Endometrial microvascular endothelial cells (primary cell): ENCODE data around the gene RRAGC. TPM values are rescaled to one million over a fixed set of nuclear protein-coding genes. Genes with fewer than 3 reads are reported as not detected.

Source experiments
- in situ Hi-C: cut with HindIII; loops from 2 replicates; pipeline ENCODE4 v1.10.0; 2017; ENCODE audit warnings: low sequenced_read_pairs, low pct_unique_long_range_greater_than_20kb; ENCODE audit errors: inconsistent ontology term
- total RNA-seq: library from RNA; depleted of rRNA; stranded (reverse); fragments of >200 nt; gene quantifications from one replicate; pipeline ENCODE4 v1.2.3, GENCODE V29; 2015; ENCODE audit errors: inconsistent ontology term

The RRAGC gene
- total RNA-seq, 1 donor from 2014 or later: 20.5 TPM

DNA sequence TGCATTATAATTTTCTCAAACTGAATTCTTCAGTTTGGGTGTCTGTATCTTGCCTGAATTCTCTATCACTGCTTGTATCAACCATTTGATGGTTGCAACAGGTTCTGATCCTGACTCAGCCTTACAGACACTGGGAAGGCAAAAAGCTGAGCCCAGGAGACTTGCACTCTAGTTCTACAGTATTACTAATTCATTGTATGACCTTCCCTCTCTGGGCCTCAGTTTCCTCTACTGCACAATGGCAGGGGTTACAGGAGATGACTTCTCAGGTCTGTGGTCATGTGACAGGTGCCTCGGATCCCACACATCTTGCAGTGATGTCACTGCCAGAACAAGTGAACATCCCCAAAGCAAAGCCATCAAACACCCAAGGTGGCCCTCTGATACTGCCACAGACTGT is 38.7 kb downstream of the RRAGC start:
- in situ Hi-C loops: loop anchor here (25.0 kb wide), 1 partner anchor 784 kb away; the partner anchor contains the start of gene POU3F1

DNA sequence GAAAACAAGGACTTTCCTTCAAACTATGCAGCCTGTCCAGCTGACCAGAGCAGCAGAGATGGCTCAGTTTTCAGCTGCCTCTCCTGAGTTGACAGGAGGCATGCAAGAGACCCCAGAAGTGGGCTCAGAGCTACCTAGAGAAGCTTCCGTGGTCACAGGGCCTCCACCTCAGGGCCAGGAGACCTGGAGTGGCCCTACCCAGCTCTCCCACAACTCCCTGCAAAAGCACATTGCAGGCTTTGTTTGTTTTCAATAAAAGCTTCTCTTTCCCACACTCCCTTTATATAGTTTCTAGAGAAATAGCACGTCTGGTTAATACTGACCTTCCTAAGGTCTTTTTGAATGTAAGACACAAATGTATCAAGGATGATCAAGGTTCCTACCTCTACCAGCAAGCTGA is 40.1 kb downstream of the RRAGC start:
- in situ Hi-C loops: loop anchor here (25.0 kb wide), 1 partner anchor 782 kb away; the partner anchor contains the start of gene POU3F1

DNA sequence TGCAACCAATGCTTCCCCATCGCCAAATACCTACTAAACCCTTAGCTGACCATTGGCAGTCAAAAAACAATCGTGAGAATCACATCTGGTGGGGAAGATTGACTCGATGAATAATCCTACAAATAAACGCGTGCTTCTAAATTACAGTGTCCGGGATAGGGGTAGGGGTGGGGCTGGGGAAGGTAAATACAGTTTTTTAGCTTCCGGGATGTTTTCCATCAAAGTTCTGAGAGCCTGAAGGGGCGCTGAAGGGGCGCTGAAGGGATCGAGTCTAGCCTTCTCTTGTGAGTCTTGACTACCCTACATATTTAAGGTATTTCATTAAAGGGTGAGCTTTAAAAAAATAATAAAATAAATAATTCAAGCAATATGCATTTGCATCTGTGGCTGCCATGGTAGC is 40.5 kb downstream of the RRAGC start:
- in situ Hi-C loops: loop anchor here (25.0 kb wide), 1 partner anchor 782 kb away; the partner anchor contains the start of gene POU3F1

DNA sequence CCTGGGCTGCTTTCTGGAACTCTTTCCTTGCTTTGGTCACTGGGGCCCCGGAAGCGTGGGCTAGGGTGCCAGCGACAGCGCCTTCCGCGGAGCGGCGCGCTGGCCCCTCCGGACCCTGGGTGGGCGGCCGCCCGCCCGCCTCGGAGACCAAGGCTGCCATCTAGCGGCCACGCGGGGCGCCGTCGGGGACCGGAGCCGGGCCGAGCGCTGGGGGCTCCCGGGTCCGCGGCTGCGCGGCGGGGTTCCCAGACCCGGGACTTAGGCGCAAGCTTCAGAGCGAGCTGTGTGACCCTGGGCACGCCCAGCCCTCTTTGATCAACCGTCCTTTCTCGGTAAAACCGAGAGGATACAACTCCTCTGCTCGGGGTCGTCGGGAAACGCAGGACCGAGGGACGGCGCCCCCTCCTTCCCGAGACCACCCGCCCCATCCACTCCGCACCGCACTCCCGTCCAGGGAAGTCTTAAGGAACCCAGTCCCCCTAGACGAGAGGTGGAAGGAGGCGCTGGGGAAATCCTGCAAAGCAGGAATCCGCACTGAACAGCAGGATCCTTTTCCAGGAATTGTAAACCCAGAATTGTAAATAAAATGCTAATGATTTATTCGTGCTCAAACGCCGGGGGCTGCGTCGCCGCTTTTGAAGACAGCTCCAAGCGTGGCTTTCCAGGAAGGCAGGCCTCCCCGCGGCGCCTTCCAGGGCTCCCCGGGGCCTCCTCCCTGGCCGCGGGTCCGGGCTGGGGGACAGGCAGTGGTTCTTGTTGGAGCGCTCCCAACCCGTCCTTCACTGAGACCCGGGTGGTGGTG is 41.2 kb downstream of the RRAGC start:
- in situ Hi-C loops: loop anchor here (25.0 kb wide), 1 partner anchor 781 kb away; the partner anchor contains the start of gene POU3F1

DNA sequence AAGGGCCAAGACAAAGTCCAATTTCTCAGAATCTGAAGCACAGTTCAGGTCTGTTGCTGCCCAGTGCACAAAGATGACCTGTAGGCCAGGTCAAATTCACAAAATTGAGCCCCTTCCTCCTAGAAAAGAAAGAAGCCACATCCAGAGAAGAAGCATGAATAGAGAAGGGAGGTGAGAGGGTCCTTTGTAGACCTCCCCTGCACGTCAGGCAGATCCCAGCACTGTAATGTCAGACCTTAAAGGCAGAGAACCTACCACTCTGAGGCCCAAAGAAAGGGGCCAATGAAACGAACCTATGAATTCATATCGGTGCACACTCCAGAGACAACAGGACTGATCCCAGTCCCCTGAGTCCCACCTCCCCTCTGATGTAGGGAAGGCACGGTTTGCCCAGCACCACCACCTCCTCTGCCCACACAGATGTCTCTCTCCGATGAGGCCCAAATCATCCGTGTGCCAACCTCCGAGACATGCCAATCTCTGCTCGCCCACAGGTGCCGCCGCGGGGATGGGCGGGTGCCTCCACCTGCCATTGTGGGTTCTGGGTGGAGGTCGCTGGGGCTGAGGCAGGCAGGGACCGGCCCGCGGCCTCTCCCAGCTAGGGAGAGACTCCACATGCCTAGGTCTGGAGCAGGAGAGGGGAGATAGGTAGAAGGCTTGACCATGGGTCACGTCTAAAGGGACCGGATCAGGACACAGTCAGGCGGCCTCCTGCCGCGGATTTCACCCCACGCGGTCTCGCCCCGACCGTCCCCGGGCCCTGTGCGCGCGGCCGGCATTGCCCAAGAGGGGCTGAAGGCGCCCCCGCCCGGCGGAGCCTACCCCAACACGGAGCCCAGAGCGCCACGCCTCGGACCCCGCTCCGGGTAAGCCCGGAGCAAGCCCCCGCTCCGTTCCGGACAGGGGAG is 42.1 kb downstream of the RRAGC start:
- in situ Hi-C loops: loop anchor here (25.0 kb wide), 1 partner anchor 780 kb away; the partner anchor contains the start of gene POU3F1

DNA sequence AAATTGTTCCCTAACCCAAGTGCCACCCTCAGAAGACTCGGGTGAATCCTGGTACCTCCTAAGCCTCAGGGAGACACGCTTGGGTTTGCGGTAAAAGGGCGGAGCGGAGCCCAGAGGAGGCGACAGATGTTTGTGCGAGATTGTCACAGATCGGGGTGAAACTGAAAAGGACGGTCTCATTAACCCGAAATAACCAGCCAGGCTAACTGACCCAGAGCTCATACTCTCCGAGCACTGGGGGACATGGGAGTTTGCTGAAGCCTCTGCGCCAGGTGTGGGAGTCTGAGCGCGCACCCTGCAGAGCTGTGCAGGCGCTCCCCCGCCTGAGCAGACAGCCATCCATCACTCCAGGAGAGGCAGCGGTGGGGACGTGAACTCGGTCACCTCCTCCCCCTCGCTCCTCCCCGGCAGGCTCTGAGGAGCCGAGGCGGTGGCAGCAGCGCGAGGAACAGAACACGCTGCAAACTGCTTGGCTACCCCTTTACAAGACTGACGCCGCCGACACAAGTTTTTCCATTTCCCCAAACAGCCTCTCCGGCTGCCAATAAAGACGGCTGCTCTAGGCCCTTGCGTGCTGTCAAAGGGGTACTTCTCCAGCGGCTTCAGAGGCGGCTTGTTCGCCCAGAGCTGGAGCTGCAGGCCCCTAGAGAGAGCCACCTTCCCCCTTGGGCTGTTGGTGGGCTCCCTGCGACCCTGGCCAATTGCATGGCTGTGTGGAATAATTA is 43.5 kb downstream of the RRAGC start:
- in situ Hi-C loops: loop anchor here (25.0 kb wide), 1 partner anchor 779 kb away; the partner anchor contains the start of gene POU3F1

DNA sequence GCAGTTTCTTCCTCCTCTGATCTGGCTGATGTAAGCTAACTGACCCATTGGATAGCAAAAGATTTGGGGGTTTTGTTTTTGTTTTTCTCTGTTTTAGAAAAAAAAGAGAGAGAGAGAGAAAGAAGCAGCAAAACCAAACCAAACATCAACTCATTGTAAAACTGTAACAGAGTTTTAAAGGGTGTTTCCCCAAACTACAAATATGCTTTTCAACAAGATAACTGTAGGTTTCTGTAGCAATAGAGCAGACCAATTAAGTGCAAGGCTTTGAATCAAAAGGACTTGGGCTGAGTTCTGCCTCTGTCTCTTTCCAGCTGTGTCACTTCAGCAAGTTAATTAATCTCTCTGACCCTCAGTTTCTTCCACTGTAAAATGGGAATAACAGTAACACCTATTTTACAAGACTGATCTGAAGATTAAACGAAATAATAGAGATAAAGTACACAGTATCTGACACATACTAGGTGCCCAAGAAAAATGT is 44.5 kb downstream of the RRAGC start:
- in situ Hi-C loops: loop anchor here (25.0 kb wide), 1 partner anchor 778 kb away; the partner anchor contains the start of gene POU3F1

DNA sequence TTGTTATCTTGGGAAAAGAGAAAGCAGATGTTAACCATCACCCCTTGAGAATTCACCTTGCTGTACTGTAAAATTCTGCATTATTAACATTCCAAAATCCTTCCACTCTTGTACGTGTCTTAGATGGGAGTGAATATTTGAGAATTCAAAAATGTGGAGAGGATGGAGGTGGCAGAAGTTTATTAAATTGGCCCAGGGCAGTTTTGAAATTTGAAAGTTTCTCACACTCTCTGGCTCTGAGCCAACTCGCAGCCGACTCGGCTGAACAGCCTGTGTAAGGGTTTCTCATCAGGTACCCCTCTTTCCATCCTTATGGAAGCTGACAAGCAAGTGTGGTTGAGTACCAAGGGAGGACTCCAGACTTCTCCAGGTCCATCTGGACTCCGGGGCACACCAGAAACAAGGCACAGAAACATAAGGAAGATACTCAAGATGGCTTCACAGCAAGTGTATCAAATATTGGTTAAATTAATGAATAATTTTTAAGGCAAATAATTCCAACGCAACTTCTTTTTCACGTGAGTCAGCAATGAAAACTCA is 45.1 kb downstream of the RRAGC start:
- in situ Hi-C loops: loop anchor here (25.0 kb wide), 1 partner anchor 777 kb away; the partner anchor contains the start of gene POU3F1

DNA sequence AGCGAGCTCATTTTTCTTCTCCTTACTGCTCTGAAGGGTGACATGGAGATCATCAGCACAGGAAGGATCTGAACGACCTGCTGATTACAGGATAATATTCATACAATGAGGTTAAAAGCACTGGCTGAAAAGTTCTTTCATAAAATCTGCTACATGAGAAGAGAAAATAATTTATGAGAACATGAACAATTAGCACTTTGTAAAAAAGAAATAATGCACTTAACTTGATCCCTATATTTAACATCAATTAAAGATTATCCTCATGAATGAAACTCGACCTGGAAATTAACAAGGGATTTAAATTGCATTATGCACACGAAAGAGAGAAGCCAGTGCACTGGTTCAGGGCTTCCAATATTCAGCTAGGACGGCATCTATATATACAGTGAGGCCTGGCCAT is 46.6 kb downstream of the RRAGC start:
- in situ Hi-C loops: loop anchor here (25.0 kb wide), 1 partner anchor 776 kb away; the partner anchor contains the start of gene POU3F1

DNA sequence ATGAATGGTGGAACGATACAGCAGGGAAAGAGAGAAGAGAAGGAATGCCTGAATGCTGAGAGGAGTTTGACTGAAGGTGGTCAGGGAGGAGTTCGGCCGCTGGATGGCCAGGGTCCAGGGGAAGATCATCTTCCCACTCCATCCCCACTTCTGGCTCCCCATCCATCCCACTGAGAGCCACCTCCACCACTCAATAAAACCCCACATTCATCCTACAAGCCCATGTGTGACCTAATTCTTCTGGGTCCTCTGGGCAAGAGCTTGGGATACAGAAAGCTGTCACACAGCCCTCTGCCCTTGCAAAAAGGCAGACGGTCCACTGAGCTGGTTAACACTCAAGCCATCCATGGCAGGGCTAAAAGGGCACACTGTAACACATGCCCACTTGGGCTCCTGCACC is 48.1 kb downstream of the RRAGC start:
- in situ Hi-C loops: loop anchor here (25.0 kb wide), 1 partner anchor 774 kb away; the partner anchor contains the start of gene POU3F1

DNA sequence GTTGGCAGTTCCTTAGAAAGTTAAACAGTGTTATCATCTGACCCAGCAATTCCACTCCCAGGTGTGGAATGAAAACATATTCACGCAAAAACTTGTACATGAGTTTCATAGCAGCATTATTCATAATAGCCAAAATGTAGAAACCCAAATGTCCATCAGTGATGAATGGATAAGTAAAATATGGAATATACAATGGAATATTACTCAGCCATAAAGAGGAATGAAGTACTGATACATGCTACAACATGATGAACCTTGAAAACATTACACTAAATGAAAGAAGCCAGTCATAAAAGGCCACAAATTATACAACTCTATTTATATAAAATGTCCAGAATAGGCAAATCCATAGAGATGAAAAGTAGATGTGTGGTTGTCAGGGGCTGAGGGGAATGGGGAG is 53.5 kb downstream of the RRAGC start:
- in situ Hi-C loops: loop anchor here (25.0 kb wide), 1 partner anchor 769 kb away; the partner anchor contains the start of gene POU3F1

DNA sequence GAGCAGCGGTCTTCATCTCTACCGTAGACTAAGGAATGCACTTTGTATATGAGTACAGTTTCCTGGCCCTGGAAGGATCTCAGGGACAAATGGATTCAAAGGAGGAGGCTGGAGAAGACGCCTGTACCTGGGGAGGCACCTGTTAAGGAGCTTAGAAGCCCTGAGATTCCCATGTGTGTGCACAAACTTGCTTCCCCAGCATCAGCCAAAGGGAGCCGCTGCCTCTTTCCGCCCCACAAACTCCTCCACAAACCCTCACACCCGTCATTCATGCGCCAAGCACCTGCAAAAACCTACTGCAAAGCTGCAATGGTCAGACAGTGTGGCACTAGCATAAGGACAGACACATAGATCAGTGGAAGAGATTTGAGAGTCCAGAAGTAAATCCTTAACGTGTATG is 54.5 kb downstream of the RRAGC start:
- in situ Hi-C loops: loop anchor here (25.0 kb wide), 1 partner anchor 768 kb away; the partner anchor contains the start of gene POU3F1

DNA sequence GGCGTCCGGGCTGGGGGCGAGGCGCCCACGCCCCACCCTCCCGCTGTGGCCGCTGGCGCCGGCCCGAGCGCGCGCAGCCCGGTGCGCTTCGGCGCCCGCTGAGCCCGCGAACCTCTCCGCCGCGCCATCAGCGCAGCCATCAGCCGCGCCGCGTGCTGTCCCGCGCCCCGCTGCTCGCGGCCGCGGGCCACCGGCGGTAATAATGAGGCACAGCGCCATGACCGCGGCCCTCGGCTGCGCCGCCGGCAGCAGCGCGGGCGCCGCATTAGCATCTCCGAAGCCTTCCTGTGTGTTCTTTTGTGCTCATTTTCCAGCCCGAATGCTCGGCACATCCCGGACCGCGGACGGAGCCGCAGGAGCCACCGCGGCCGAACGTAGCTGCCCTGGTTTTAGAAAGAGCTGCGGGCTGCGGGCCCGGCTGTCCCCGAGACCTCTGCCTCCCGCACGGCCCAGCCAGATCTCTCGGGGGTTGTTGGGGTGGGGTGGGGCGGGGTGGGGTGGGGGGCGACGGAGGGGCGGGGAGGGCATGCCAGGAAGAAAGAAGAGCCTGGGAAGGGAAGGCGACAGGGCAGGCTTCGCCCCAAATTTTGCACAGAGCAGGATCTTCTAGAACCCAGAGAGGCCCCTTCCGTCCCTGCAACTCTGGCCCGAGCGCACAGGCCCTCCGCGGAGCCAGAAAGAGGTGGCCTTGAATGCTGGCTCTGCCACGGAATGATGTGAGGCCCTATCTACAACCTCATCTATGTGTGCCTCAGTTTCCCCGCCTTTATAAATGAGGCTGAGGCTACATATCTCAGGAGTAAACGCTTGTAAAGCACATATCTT is 55.3 kb downstream of the RRAGC start:
- in situ Hi-C loops: loop anchor here (25.0 kb wide), 1 partner anchor 767 kb away; the partner anchor contains the start of gene POU3F1

DNA sequence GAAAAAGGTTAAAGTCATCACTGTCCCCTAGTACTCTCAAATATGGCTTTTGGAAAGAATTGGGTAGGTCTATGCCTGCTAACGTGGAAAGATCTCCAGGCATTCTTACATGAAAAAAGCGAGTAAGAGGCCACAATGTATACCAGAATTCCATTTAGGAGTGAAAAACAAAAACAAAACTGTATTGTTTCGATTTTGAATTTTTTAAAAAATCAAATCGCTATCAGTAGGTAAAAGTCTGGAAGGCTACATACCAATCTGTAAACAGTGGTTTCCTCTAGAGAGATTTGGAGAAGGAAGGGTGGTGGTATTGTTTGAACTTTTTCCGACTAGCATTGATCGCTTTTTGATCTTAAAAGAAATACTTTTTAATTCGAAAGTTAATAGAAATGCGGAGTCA is 55.9 kb downstream of the RRAGC start:
- in situ Hi-C loops: loop anchor here (25.0 kb wide), 1 partner anchor 766 kb away; the partner anchor contains the start of gene POU3F1

DNA sequence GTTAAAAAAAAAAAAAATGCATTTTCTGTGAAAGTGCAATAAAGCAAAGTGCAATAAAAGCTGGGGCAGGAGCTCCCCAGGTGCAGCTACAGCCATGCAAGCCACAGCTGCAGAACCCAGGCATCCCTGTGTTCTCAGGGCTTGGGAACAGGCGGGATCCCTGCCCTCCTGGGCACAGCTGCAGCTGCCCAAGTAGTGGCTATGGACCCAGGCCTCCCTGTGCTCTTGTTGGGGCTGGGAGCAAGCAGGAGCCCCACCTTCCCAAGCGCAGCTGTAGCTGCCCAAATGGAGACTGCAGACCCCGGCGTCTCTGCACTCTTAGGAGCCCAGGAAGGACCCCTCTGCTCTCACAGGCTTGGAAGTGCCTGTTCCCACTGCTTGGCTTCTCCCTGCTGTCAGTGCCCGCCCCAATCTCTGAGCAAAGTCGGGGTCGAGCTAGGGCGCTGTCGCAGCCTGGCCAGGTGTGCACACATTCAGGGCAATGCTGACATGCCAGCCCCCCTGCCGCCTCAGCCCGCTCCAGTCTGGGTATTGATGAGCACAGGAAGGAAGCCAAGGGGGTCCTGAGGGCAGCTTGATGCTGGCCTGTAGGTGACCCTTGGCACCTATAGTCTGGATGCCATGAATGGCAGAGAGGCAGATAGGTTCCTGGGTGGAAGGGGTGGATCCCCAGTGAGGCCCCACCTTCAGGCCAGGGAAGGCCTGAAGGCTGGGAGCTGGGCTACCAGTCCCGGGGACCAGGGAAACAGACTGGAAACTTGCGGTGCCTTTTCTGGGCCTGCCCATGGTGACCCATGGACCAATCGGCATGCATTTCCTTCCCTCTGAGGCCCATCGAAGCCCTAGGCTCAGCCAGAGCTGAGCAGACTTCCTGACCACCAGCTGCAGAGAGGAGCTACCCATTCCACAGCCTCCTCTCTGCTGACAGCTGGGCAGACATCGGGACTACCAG is 58.6 kb downstream of the RRAGC start:
- in situ Hi-C loops: loop anchor here (25.0 kb wide), 1 partner anchor 764 kb away; the partner anchor contains the start of gene POU3F1

DNA sequence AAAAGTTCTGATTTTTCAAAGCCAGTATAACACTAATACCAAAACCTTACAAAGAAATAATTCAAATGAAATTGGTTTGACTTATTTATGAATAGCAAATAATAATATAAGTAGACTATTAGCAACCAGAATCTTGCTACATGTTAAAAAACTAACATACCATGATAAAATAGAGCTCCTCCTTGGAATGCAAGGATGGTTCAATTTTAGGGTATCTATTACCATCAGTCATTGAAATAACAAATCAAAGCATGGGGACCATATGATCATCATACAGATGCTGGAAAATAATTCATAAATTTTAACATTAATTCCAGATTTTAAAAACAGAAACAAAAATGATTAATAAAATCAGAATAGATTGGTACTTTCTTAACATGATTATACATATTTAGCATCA is 66.3 kb downstream of the RRAGC start:
- in situ Hi-C loops: no loop called here
